Body of pancreas (tissue), 4 donors: Measurements from ENCODE around the gene NDUFB11. TPM values are rescaled to one million over a fixed set of nuclear protein-coding genes. Genes with fewer than 3 reads are reported as not detected.
A peak's percentile ranks its signal among the peaks of the same experiment; 100 is the strongest.

Experiments used
- ATAC-seq: fragments of 150-250 bp; one replicate; pipeline ENCODE4 v1.9.1; 2016
- DNase-seq, 4 donors: peaks; one replicate each; pipeline ENCODE4 v3.0.0-alpha.2; 2019
- H3K27ac ChIP-seq, 4 donors: fragments of 200-600 bp; sonication (generic); 1 replicate in 3 of 4; 2 replicates in 1 of 4; pipeline versions ENCODE4 v1.5.1 to v1.6.1; 2016 to 2019; ENCODE audit warnings: mild to moderate bottlenecking in 1 of 4, mixed read lengths in 1 of 4, moderate library complexity in 1 of 4
- H3K27me3 ChIP-seq, 2 donors: fragments of 200-600 bp; sonication (generic); one replicate each; pipeline ENCODE4 v1.6.0; 2016; ENCODE audit warnings: mild to moderate bottlenecking in 1 of 2
- H3K36me3 ChIP-seq, 2 donors: fragments of 200-600 bp; sonication (generic); replicated peaks in 1 of 2; 2 replicates each; pipeline ENCODE4 v1.5.1; 2016; ENCODE audit warnings: low read depth in 2 of 2; ENCODE audit not compliant: insufficient read depth in 1 of 2
- H3K4me1 ChIP-seq: fragments of 200-600 bp; sonication (generic); one replicate; pipeline ENCODE4 v1.6.0; 2016
- H3K4me3 ChIP-seq, 2 donors: fragments of 200-600 bp; sonication (generic); 1 replicate in 1 of 2; 2 replicates in 1 of 2; pipeline ENCODE4 v1.5.1; 2016 to 2019
- H3K9me3 ChIP-seq, 3 donors: fragments of 200-600 bp; sonication (generic); 1 replicate in 2 of 3; 2 replicates in 1 of 3; pipeline ENCODE4 v1.5.1; 2016
- POLR2A ChIP-seq, 3 donors: fragments of 450-650 bp; IDR thresholded peaks; one replicate each; pipeline ENCODE4 v1.6.1; 2016; ENCODE audit warnings: antibody characterized with exemption in 3 of 3, mild to moderate bottlenecking in 2 of 3
- WGBS, 2 donors: methylation state at CpG; one replicate each; pipeline ENCODE4 v1.1.5; 2017; 5-methylcytosine and 5-hydroxymethylcytosine counted together
- intact Hi-C: fragments of 100-400 bp; cut with DNase I; formaldehyde crosslinking; loops from one replicate; pipeline ENCODE4 v1.15.1; 2023
- total RNA-seq, 2 donors: library from RNA; depleted of rRNA; stranded (reverse); fragments of >200 nt; gene quantifications; one replicate each; pipeline ENCODE4 v1.1.0, GENCODE V29; 2016
- TF ChIP-seq, protein P1 (sequence below), 7 experiments: fragments of 450-650 bp in 4 of 7; fragments of 200-600 bp in 3 of 7; sonication (generic) in 3 of 7; IDR thresholded peaks; one replicate each; pipeline ENCODE4 v1.5.1; 2016 to 2019; ENCODE audit warnings: antibody characterized with exemption in 7 of 7

Gene NDUFB11
- total RNA-seq, 2 donors from 2014 or later, result 66.7 to 80.1 TPM

DNA sequence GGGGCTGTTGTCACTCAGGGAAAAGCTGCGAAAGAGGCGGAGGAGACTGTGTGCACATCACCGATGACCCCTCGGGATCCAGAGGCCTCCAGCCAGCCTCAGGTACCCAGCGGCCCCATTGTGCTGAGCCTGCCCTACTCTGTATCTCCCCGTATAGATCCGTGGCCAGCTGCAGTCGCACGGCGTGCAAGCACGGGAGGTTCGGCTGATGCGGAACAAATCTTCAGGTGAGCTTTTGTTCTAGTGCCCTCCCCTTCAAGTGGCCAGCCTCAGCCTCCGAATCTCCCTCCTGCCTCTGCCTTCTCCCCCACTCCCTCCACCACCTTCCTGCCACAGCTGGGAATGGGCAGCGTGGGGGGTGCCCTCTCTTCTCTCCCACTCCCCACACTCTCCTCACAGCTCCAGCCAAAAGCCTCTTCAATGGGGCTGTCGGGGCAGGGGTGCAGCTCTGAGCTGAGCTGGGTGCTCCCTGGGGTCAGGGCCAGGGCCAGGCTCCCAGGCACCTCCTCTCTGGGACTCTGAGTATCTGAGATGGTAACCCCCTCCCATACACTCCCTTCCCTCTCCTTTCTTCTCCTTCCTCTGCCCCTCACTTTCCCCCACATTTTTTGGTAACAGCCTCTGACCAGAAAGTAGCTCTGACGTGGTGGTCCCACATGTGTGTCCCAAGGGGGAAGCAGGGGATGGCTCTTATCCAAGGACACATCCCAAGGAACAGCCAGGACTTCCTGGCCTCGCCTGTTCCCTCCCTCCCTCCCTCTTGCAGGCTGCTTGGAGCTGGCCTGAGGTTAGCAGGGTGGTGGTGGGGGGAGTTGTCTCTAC lies 28.7 kb upstream of the NDUFB11 start:
- ATAC-seq, result no peak
- peaks cover 0 to 7% of the 10 kb centered on the region in 2 donors for H3K36me3 ChIP-seq
- intact Hi-C loops, result no loop called here
- no peak overlapping the region for H3K27ac ChIP-seq
- no peaks in the 10 kb centered on the region for H3K9me3 ChIP-seq
- WGBS, 2 donors, result 90 to 91% methylated on average over 12 to 15 of the region's 18 CpGs
- no peaks in the 10 kb centered on the region for H3K27me3 ChIP-seq
- TF ChIP-seq, protein P1, sequence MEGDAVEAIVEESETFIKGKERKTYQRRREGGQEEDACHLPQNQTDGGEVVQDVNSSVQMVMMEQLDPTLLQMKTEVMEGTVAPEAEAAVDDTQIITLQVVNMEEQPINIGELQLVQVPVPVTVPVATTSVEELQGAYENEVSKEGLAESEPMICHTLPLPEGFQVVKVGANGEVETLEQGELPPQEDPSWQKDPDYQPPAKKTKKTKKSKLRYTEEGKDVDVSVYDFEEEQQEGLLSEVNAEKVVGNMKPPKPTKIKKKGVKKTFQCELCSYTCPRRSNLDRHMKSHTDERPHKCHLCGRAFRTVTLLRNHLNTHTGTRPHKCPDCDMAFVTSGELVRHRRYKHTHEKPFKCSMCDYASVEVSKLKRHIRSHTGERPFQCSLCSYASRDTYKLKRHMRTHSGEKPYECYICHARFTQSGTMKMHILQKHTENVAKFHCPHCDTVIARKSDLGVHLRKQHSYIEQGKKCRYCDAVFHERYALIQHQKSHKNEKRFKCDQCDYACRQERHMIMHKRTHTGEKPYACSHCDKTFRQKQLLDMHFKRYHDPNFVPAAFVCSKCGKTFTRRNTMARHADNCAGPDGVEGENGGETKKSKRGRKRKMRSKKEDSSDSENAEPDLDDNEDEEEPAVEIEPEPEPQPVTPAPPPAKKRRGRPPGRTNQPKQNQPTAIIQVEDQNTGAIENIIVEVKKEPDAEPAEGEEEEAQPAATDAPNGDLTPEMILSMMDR (IDR thresholded peaks at IDR 0.05), result no peak
- TF ChIP-seq POLR2A (IDR thresholded peaks at IDR 0.05), result no peak
- no peak overlapping the region for H3K4me3 ChIP-seq
- H3K4me1 ChIP-seq, result no peaks in the 10 kb centered on the region
- peak in 1 of 4 donors; percentile 3 for DNase-seq

DNA sequence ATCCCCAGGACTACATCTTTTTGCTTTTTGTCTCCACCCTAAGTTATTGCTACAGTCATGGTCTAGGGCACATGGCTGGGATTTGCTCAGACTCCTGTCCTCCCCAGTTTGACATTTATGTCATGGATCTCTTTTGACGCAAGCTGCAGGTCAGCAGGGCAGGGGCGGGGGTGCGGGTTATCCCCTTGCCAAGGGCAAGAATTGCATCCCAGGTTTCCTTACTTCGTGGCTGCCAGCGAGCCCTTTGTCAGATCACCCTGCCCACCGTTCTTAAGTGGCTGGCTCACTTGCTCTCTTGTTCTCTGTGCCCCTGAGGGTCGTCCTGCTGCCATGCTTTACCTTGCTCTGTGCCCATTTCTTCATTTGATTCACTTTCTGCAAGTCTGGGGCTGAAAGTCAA lies 28.0 kb upstream of the NDUFB11 start:
- no peak overlapping the region for H3K4me3 ChIP-seq
- H3K36me3 ChIP-seq, result peaks cover 0 to 7% of the 10 kb centered on the region in 2 donors
- H3K27ac ChIP-seq, result no peak overlapping the region
- WGBS, 2 donors, result 94 to 100% methylated on average over 1 to 5 of the region's 7 CpGs
- intact Hi-C loops, result no loop called here
- H3K4me1 ChIP-seq, result no peaks in the 10 kb centered on the region
- H3K27me3 ChIP-seq, result no peaks in the 10 kb centered on the region
- TF ChIP-seq, protein P1 (IDR thresholded peaks at IDR 0.05), result no peak
- no peak for TF ChIP-seq POLR2A (IDR thresholded peaks at IDR 0.05)
- DNase-seq (peak in 1 of 4 donors; percentile 3), ATAC-seq (no peak)
- no peaks in the 10 kb centered on the region for H3K9me3 ChIP-seq

DNA sequence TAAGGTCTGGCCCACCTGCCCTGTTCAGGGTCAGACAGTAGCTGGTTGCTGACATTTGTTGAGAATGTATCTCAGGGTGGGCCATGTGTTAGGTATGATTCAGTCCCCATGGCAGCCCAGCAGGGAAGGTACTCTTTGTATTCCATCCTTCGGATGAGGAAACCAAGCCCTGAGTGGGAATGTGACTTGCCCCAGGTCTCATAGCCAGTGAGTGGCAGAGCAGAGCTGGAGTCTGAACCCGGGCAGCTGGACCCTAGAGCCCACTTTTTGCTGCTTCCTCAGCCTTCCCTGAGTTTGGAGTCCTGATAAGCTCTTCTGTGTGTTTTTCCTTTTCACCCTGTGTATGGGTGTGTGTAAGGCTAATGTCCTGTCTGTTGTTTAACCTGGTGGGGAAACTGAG lies 27.5 kb upstream of the NDUFB11 start:
- TF ChIP-seq, protein P1 (IDR thresholded peaks at IDR 0.05), result no peak
- TF ChIP-seq POLR2A (IDR thresholded peaks at IDR 0.05), result no peak
- Histone ChIP-seq H3K27ac (no peak overlapping the region), H3K27me3 (no peaks in the 10 kb centered on the region), H3K36me3 (peaks cover 0 to 5% of the 10 kb centered on the region in 2 donors), H3K4me1 (no peaks in the 10 kb centered on the region), H3K9me3 (no peaks in the 10 kb centered on the region), H3K4me3 (no peak overlapping the region)
- ATAC-seq (no peak), DNase-seq (no peak)
- intact Hi-C loops, result no loop called here
- WGBS, 2 donors, result no CpG with 5 or more reads among the region's 2 CpGs

DNA sequence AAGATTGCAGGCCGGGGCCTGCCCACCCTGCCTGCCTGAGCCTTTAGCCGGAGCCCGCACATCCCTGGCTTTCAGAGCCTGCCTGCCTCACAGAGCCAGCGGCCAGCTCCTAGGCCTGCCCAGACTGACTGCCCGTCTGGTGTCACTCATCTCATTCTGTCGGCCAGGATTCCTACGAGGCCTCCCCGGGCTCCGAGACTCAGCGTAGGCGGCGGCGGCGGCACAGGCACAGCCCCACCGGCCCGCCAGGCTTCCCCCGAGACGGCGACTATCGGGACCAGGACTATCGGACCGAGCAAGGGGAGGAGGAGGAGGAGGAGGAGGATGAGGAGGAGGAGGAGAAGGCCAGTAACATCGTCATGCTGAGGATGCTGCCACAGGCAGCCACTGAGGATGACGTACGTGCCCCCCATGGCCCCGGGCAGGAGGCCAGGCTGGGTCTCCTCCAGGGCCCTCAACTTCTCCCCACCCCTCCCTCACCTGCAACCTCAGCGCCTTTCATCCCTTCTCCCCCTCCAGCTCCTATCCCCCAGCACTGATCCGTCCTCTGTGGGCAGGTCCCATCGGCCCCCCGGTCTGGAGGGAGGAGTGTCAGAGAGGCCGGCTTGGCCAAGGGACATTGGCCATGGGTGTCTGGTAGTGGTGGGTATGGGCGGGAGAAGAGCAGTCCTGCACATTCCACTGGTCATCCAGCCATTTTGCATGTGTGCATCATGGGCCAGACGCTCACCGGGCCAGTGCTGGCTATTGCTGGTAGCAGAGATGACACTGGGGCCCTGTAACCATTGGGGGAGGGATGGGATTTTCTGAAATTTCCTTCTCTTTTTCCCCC lies 26.6 kb upstream of the NDUFB11 start:
- DNase-seq, result peak in 1 of 4 donors; percentile 0
- TF ChIP-seq, protein P1 (IDR thresholded peaks at IDR 0.05), result no peak
- ATAC-seq, result no peak
- Histone ChIP-seq H3K4me1 (no peaks in the 10 kb centered on the region), H3K27ac (no peak overlapping the region), H3K4me3 (no peak overlapping the region), H3K27me3 (no peaks in the 10 kb centered on the region), H3K36me3 (peaks cover 0 to 2% of the 10 kb centered on the region in 2 donors), H3K9me3 (no peaks in the 10 kb centered on the region)
- intact Hi-C loops, result no loop called here
- WGBS, 2 donors, result 83 to 85% methylated on average over 2 to 5 of the region's 34 CpGs
